HG03135 (cell line): Measurements from ENCODE around the gene HAAO.

Source experiments
- ATAC-seq: cut with Tn5 transposase; IDR thresholded peaks from one replicate; pipeline ENCODE4 v1.9.1; 2021; ENCODE audit warnings: mild to moderate bottlenecking, moderate library complexity; ENCODE audit not compliant: unreplicated experiment

The HAAO gene

GRCh38 chr2:42769583-42770287 is 22.6 kb downstream of the HAAO start:
- no peak for ATAC-seq

DNA sequence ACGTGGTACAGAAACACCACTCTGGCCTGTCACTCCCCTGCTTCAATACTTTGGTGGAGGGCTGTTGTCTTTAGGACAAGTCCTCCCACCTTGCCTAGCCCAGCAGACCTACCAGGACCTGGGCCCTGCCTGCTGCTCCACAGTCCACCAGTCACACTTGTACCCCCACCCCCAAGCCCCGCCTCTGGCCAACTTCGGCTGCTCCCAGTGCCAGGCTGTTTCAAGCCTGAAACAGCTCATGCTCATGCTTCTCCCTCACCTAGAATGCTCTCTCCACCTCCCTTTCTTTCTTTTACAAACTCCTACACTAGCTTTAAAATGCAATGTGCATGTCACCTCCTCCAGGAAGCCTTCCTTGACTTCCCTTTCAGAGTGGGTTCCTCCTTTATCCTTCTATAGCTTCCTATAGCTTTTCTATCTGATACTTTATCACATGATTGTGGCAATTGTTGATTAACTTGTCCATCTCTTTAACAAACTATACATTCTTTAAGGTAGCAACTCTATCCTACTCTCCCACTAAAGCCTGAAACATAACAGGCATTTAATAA is 23.6 kb downstream of the HAAO start:
- no peak for ATAC-seq

DNA sequence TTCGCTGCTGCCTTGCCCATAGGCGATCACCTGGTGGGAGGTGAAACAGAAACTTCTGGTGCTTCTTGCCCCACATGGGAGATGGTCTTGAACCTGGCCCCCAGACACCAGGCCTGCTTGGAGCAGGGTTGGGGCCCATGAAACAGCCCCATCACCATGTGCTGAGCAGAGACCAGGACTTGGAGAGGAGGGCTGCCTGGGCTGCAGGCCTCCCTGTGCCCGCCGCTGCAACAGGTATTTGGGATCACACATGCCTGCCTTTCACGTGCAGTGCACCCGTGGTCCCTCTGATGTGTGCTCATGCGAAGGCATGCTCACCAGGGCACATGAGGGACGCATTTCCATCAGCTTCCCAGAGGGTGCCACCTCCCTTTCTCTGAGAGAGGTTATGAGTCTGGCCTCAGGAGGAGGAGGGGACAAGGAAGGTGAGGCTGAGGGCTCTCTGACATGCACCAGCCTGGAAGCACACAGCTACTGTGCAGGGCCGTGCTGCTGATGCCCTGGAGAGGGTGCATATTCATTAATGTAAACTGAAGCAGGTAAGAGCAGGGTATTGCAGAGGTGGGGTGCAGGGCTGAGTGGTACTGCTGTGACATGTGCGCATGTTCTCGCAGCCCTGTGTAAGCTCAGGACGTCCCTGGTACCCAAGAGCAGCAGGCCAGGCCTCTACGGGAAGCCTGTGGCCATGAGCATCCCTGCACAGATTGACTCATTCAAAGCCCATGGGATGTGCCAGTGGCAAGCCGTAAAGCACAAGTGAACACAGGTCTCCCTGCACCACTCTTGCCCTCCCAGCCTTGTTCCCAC is 24.3 kb downstream of the HAAO start:
- no peak for ATAC-seq

GRCh38 chr2:42767080-42767898 is 25.1 kb downstream of the HAAO start:
- ATAC-seq, result no peak

DNA sequence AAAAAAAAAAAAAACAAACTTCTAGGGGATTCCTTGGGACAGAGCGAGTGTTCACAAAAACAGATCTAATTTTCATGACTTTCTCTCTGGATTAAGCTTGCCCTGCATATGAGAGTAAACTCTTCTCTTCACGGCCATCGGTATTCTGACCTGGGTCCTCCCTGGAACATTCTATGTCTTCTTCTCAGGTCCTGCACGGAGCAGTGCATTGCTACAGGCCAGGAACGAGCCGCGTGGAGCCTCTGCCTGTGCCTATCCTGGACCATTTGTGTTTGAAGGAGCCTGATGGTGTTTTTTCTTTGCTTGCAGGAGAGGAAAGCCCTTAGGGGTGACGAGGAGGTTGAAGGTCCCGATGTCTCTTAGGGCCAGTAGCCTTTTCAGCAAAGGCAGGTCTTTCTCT is 26.7 kb downstream of the HAAO start:
- ATAC-seq, result no peak

DNA sequence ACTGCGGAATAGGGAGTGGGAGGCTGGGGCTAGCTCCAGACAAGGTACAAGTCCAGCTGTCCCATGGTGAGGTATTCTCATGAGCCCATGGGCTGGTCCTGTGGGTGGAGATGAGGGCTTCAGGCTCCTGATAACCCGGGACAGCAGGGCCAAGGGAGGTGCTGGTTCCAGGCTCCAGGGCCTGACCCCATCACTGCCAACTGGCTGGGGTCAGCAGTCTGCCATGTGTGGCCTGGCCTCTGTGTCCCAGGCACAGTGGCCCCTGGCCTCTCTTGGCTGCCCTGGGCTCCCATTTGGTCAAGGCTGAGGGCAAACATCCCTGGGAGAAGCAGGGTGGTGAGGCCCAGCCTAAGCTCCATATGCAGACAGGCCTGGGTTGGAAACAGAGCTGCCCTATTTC is 27.5 kb downstream of the HAAO start:
- no peak for ATAC-seq

DNA sequence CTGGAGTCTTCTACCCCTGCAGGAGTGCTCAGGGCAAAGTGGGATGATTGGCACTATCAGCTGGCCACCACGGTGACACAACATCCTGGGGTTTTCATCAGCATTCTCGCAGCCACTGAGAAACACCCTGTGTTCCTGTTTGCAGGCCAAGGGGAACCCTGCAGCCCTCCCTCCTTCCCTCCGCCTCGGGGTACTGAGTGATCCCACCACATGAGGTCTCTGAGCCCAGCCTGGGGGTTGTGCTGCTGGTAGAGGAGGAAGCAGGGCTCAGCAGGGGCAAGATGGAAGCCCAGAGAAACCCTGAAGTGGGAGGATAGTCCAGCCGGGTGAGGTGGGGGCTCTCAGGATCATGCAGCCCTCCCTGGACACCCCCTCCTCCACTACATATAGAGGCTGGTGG is 28.3 kb downstream of the HAAO start, which contains the start of gene OXER1:
Gene OXER1, minus strand, starts transcription at position 40 of the 400 bp plus-strand sequence. CDS start 73 bp downstream, outside the sequence.
- no peak for ATAC-seq

- ATAC-seq, result no peak
Measured at GRCh38 chr2:42762823-42763804, 29.3 kb downstream of the HAAO start.

GRCh38 chr2:42762155-42762554 is 30.2 kb downstream of the HAAO start:
- ATAC-seq, result no peak

DNA sequence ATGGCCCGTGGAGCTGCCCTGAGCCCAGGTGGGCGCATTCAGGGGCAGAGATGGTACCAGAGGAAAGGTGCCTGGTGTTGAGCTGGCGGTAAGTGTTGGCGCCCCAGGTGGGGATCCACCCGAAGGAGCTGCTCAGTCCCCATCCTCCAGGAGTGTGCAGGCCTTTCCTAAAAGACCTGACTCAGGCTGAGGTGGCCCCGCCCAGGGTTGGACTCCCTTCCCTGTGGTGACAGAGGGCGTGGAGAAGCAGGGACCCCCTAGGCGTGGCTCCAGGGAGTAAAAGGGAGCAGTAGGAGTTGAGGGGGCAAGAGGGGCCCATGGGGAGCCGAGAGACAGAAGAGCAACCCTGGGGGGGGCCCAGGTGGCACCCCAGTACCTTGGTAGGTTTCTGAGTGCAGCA is 30.8 kb downstream of the HAAO start:
- ATAC-seq, result no peak

- ATAC-seq, result no peak
Measured at GRCh38 chr2:42758751-42759150, 33.6 kb downstream of the HAAO start.

DNA sequence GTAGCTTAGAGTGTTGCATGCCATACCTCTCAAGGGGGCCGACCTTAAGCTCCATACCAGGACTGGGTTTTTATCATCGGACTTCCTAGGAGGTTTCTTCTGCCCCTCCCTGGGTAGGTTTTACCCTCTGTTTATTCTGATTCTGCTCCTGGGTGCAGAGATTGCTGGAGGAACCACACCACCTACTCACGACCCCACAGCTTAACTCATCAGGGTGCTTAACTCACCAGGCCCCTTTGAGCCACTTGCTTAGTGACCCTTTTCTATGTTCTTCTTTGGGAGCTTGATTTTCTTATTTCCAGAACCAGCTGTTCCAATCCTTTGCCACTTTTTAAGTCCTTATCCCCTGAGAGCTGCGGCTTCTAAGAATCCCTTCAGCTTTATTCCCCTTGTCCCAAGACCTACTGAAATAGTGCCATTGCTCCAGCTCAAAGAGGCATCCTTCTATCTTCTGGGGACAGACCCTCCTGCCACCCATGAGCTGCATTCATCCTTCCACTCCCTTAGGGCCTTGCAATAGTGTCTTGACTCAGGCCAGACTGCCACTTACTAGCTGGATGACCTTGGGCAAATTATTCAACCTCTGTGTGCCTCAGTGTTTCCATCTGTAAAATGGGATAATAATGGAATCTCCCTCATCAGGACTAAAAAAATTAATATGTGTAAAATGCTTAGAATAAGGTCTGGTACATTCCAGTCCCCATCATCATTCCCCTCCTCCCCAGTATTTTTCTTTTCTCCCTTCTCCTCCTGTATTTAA is 34.2 kb downstream of the HAAO start:
- no peak for ATAC-seq

DNA sequence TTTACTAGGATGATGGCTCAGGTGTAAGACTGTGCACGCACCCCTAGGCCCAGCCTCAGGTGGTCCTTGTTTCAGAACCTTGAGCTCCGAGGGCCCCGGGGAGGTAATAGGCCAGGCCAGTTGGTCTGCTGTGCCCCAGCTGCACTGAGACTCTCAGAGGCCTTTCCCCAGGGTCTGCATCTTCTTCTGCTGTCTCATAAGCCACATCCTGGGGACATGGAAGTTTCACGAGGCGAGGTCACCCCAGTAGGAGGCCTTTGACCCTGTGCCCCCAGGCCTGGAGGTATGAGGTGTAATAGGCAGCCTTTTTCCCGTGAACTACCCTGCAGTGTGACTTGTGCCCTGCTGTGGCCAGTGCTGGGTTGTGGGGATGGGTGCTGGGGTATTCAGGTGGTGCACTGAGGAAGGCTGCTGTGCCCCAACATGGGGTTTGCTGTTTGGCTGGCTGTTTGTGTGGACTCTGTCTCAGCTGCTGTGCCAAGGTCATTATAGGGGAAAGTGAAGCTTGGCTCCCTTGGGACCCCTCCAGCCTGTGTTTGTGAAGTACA is 35.3 kb downstream of the HAAO start:
- ATAC-seq, result no peak

DNA sequence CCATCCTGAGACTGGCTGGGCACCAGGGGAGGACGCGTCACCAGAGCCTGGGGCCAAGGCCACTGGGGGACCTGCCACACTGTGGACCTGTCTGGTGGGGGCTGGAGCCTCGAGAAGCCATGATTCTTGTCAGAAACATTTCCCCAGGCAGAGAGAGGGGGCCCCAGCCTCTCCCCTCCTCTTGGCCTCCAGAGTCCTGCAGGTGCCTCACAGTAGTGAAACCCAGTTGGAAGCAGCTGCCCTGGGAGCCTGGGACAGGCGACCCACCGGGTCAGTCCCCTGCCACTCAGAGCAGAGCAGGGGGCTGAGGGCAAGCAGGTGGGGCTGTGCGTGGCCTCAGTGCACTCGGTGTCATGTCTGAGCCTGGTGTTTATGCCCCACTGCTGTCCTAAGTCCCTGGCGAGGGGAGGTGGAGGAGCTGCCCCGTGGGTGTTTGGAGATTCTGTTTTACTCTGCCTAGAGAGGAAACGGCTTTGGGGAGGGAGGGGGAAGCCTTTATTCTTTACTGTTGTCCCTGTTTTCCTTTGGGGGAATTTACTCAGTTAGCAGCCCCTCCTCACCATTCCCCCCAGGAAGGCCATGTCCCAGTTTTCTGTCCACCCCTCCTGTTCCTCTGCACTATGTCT is 36.1 kb downstream of the HAAO start:
- ATAC-seq, result no peak

- ATAC-seq, result no peak
Measured at GRCh38 chr2:42755191-42755880, 37.0 kb downstream of the HAAO start.

DNA sequence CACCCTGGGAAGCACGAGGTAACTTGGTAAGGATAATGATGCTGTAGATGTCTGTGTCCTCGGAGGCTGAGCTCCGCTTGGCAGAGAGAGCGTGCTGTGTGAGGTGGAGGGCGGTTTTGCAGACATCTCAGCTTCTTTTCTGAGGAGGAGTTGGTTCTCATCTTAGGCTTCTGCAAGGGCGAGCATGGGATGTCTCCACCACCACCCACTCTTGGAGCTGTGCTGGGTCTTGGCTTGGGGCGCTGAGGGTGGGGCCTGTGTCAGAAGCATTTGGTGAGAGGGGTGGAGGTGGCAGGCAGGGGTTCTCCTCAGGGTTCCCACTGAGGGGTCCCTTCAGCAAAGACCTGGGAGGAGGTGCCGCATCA is 37.6 kb downstream of the HAAO start:
- no peak for ATAC-seq

DNA sequence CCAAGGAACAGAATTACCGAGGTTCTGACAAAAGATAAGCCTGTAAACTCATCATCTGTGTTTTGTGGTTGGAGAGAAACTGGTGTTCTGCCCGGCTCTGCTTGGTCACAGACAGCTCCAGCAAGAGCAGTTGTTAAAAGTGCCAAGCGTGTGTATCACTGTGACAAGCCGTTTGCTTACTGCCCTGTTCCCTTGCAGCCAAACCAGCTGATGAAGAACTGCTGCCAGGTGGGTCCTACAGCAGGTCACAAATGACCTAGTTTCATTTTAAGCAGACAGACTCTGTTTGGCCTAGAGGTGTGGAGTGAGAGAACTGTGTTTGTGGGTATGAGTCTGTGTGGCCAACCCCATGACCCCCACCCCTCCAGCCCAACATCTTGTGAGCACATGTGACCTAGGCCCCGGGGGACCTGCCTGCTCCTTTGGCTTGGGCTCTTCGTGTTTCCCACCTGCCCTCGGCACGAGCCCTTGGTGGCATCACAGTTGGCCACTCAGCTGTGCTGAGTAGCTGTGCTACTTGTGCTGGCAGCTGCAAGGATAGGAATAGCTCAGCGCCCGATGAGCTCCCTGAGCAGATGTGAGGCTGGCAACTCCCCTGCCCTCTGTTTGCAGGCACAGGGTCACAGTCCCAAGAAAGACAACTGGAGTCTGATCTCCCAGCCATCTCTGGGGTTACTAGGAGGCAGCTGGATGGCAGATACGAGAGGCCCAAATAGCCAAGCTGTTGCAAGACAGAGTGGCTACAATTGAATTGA is 38.2 kb downstream of the HAAO start:
- ATAC-seq, result peak; percentile 63
